Mesenchymal stem cell (in vitro differentiated cells and primary cell): Measurements from ENCODE around the gene KCTD2. TPM values are rescaled to one million over a fixed set of nuclear protein-coding genes. Genes with fewer than 3 reads are reported as not detected.

Experiments used
- DNase-seq: peaks from one replicate; pipeline ENCODE4 v3.0.0-alpha.2; 2013
- H2AFZ ChIP-seq: one replicate; pipeline ENCODE4 v1.6.1; 2013; ENCODE audit warnings: low read depth, mild to moderate bottlenecking, control low read depth, inconsistent platforms, low read length, moderate library complexity
- H2AK5ac ChIP-seq: 2 replicates; pipeline ENCODE4 v1.6.1; 2013; ENCODE audit warnings: low read length, moderate library complexity, mild to moderate bottlenecking, inconsistent platforms; ENCODE audit not compliant: severe bottlenecking
- H2BK120ac ChIP-seq: one replicate; pipeline ENCODE4 v1.6.1; 2013; ENCODE audit warnings: low read depth, mild to moderate bottlenecking, inconsistent platforms, low read length, moderate library complexity
- H2BK12ac ChIP-seq, 2 experiments: one replicate each; pipeline ENCODE4 v1.6.1; 2013; ENCODE audit warnings: inconsistent platforms in 2 of 2, low read length in 2 of 2, mild to moderate bottlenecking in 2 of 2, moderate library complexity in 2 of 2, control low read depth in 1 of 2
- H2BK15ac ChIP-seq: one replicate; pipeline ENCODE4 v1.6.1; 2013; ENCODE audit warnings: mild to moderate bottlenecking, low read depth, inconsistent platforms; ENCODE audit not compliant: poor library complexity, severe bottlenecking
- H2BK5ac ChIP-seq: 2 replicates; pipeline ENCODE4 v1.6.1; 2013; ENCODE audit warnings: low read depth, mild to moderate bottlenecking, low read length, control low read depth, inconsistent platforms; ENCODE audit not compliant: poor library complexity, severe bottlenecking
- H3K14ac ChIP-seq, 2 experiments: one replicate each; pipeline ENCODE4 v1.6.1; 2013; ENCODE audit warnings: inconsistent platforms in 2 of 2, low read length in 2 of 2, control low read depth in 1 of 2, mild to moderate bottlenecking in 1 of 2, moderate library complexity in 1 of 2
- H3K18ac ChIP-seq, 2 experiments: one replicate each; pipeline ENCODE4 v1.6.1; 2013; ENCODE audit warnings: inconsistent platforms in 2 of 2, low read length in 2 of 2, control low read depth in 1 of 2, low read depth in 1 of 2, mild to moderate bottlenecking in 1 of 2
- H3K23ac ChIP-seq, 2 experiments: one replicate each; pipeline ENCODE4 v1.6.1; 2013; ENCODE audit warnings: inconsistent platforms in 2 of 2, low read length in 2 of 2, mild to moderate bottlenecking in 2 of 2, moderate library complexity in 2 of 2, control low read depth in 1 of 2
- H3K27ac ChIP-seq: 2 replicates; pipeline ENCODE4 v1.5.1; 2013; ENCODE audit warnings: mild to moderate bottlenecking, moderate library complexity, low read length, control low read depth, inconsistent platforms; ENCODE audit not compliant: poor library complexity, severe bottlenecking
- H3K27me3 ChIP-seq, 2 experiments: 2 replicates each; pipeline versions ENCODE4 v1.6.1 to v1.7.0; 2013; ENCODE audit warnings: low read length in 2 of 2, mild to moderate bottlenecking in 2 of 2, moderate library complexity in 2 of 2, control low read depth in 1 of 2, inconsistent platforms in 1 of 2; ENCODE audit not compliant: control insufficient read depth in 1 of 2, insufficient read depth in 1 of 2
- H3K36me3 ChIP-seq, 2 experiments: 2 replicates each; pipeline versions ENCODE4 v1.6.1 to v1.7.0; 2013; ENCODE audit warnings: low read length in 2 of 2, control low read depth in 1 of 2, inconsistent platforms in 1 of 2, low read depth in 1 of 2, mild to moderate bottlenecking in 1 of 2; ENCODE audit not compliant: insufficient read depth in 2 of 2, control insufficient read depth in 1 of 2
- H3K4ac ChIP-seq, 2 experiments: one replicate each; pipeline ENCODE4 v1.6.1; 2013; ENCODE audit warnings: inconsistent platforms in 2 of 2, low read length in 2 of 2, mild to moderate bottlenecking in 2 of 2, moderate library complexity in 2 of 2, control low read depth in 1 of 2, low read depth in 1 of 2
- H3K4me1 ChIP-seq: 2 replicates; pipeline ENCODE4 v1.6.1; 2013; ENCODE audit warnings: low read depth, low read length, control low read depth; ENCODE audit not compliant: control insufficient read depth, insufficient read depth
- H3K4me2 ChIP-seq: 2 replicates; pipeline ENCODE4 v1.6.1; 2013; ENCODE audit warnings: low read length, mild to moderate bottlenecking, inconsistent platforms; ENCODE audit not compliant: poor library complexity, severe bottlenecking
- H3K4me3 ChIP-seq, 2 experiments: 2 replicates each; pipeline versions ENCODE4 v1.5.1 to v1.7.0; 2013; ENCODE audit warnings: low read length in 2 of 2, mild to moderate bottlenecking in 2 of 2, control low read depth in 1 of 2, low read depth in 1 of 2; ENCODE audit not compliant: insufficient read depth in 1 of 2
- H3K79me1 ChIP-seq: replicated peaks from 2 replicates; pipeline ENCODE4 v1.6.1; 2013; ENCODE audit warnings: mild to moderate bottlenecking, control low read depth, low read length, inconsistent platforms; ENCODE audit not compliant: poor library complexity, severe bottlenecking
- H3K9ac ChIP-seq: 2 replicates; pipeline ENCODE4 v1.7.0; 2013; ENCODE audit warnings: mild to moderate bottlenecking, low read length, moderate library complexity
- H3K9me3 ChIP-seq: 2 replicates; pipeline ENCODE4 v1.7.0; 2013; ENCODE audit warnings: mild to moderate bottlenecking, low read length; ENCODE audit not compliant: control insufficient read depth
- H4K8ac ChIP-seq: one replicate; pipeline ENCODE4 v1.6.1; 2013; ENCODE audit warnings: inconsistent platforms, mild to moderate bottlenecking, low read length, moderate library complexity
- H4K91ac ChIP-seq: one replicate; pipeline ENCODE4 v1.6.1; 2013; ENCODE audit warnings: mild to moderate bottlenecking, low read length, inconsistent platforms
- WGBS: methylation state at CpG from one replicate; pipeline ENCODE4 v1.1.7; 2013; ENCODE audit warnings: mixed read lengths; 5-methylcytosine and 5-hydroxymethylcytosine counted together
- polyA plus RNA-seq, 2 experiments: library from polyadenylated mRNA; stranded (reverse); fragments of 200-250 nt; gene quantifications; one replicate each; pipeline ENCODE4 v1.2.3, GENCODE V29; 2013

KCTD2 gene
- 11.7 TPM for polyA plus RNA-seq (2013, experiment 1 of 2)
- polyA plus RNA-seq (2013, experiment 2 of 2): 11.8 TPM

DNA sequence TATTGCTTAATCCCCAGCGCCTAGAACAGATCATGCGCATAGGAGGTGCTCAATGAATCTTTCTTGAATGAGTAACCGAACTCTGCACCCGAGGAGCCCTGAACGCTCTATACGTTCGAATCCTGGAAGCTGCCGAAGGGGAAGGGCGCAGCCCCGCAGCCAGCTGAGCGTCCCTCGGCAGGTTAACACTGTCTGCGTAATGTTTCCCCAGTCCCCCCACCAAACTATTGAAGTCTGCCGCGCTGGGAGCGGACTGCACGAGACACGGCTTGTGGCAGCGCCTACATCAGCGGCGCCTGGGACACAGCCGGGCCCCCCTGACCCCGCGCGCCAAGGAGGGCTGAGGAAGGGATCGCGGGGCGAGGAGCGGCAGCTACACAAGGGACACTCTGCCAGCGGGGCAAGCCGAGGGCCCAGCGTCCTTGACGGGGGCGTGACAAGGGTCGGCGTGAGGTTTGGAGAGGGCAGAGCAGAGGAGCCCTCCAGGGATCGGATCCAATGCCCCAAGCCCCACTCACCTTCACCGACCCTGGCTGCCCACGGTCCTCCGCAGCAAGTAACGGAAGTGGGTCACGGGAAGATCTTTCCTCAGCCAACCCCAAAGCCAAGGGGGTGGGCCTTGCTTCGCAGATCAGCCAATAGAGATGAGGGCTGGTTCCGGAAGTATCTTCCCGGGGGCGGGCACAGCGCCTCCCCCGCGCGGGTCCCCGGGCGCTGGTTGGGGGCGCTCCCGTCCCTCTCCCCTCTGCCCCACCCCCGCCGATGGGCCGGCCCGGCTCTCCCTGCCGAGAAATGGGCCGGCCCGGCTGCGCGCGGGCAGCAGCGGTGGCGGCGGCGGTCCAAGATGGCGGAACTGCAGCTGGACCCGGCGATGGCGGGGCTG lies at the start of gene KCTD2, which contains the start of gene ATP5PD:
KCTD2 (plus strand) TSS at position 819 of the 883 bp plus-strand sequence; CDS start at position 845, 26 bp downstream.
ATP5PD (minus strand) TSS at position 563 of the 883 bp plus-strand sequence. CDS start 4,319 bp downstream, outside the sequence.
- peaks cover 4% of the 10 kb centered on the region for H3K4me1 ChIP-seq
- WGBS: under 1% methylated on average over 51 of the region's 72 CpGs
- H3K4me3 ChIP-seq: peak within 1 kb of the TSS; percentile 96 to 100
- H3K27ac ChIP-seq: peak within 1 kb of the TSS; percentile 93
- H3K36me3 ChIP-seq: peaks cover 7 to 29% of the 10 kb centered on the region in 2 experiments
- peak within 1 kb of the TSS; percentile 98 for H2AFZ ChIP-seq
- no peak within 1 kb of the TSS for H2AK5ac ChIP-seq
- peak within 1 kb of the TSS; percentile 94 for H4K91ac ChIP-seq
- H3K23ac ChIP-seq: peak within 1 kb of the TSS in 1 of 2 experiments; percentile 91
- H3K9ac ChIP-seq: peak within 1 kb of the TSS; percentile 100
- H2BK5ac ChIP-seq: peak within 1 kb of the TSS; percentile 68
- H4K8ac ChIP-seq: peak within 1 kb of the TSS; percentile 99
- H3K18ac ChIP-seq: peak within 1 kb of the TSS; percentile 92 to 97
- DNase-seq: peak; percentile 98
- H3K4me2 ChIP-seq: peak within 1 kb of the TSS; percentile 94
- peak within 1 kb of the TSS in 1 of 2 experiments; percentile 99 for H3K14ac ChIP-seq
- H2BK15ac ChIP-seq: peak within 1 kb of the TSS; percentile 96
- no peaks in the 10 kb centered on the region for H3K27me3 ChIP-seq
- peak within 1 kb of the TSS; percentile 78 for H2BK120ac ChIP-seq
- H3K4ac ChIP-seq: peak within 1 kb of the TSS; percentile 88 to 95
- H3K79me1 ChIP-seq: peaks cover 16% of the 10 kb centered on the region
- H2BK12ac ChIP-seq: peak within 1 kb of the TSS; percentile 28 to 72
- no peaks in the 10 kb centered on the region for H3K9me3 ChIP-seq

GRCh38 chr17:74998783-74999182 lies 48.2 kb upstream of the KCTD2 start:
- H2BK120ac ChIP-seq: no peak overlapping the region
- peaks cover 16% of the 10 kb centered on the region for H3K79me1 ChIP-seq

GRCh38 chr17:74999523-74999922 lies 47.5 kb upstream of the KCTD2 start:
- H3K23ac ChIP-seq: peak overlapping the region in 1 of 2 experiments; percentile 9
- WGBS: 96% methylated on average over 4 of the region's 4 CpGs
- no peak overlapping the region for H4K91ac ChIP-seq

More at GRCh38 chr17:74998783-74999182, 48.2 kb upstream of the KCTD2 start:
- no peak for DNase-seq
- Histone ChIP-seq H4K8ac (no peak overlapping the region), H4K91ac (no peak overlapping the region), H3K4ac (no peak overlapping the region), H3K27me3 (no peaks in the 10 kb centered on the region), H3K9me3 (no peaks in the 10 kb centered on the region), H3K4me2 (no peak overlapping the region), H2AK5ac (no peak overlapping the region), H3K9ac (no peak overlapping the region), H2BK12ac (no peak overlapping the region), H3K27ac (no peak overlapping the region), H3K4me3 (no peak overlapping the region), H2AFZ (no peak overlapping the region), H3K23ac (no peak overlapping the region), H2BK15ac (no peak overlapping the region), H2BK5ac (no peak overlapping the region), H3K14ac (no peak overlapping the region), H3K36me3 (peaks cover 34 to 48% of the 10 kb centered on the region in 2 experiments), H3K18ac (no peak overlapping the region), H3K4me1 (peaks cover under 1% of the 10 kb centered on the region)
- 91% methylated on average over 6 of the region's 6 CpGs for WGBS

More at GRCh38 chr17:74999523-74999922, 47.5 kb upstream of the KCTD2 start:
- Histone ChIP-seq H2AK5ac (no peak overlapping the region), H3K9me3 (no peaks in the 10 kb centered on the region), H3K27me3 (no peaks in the 10 kb centered on the region), H2BK5ac (no peak overlapping the region), H3K36me3 (peaks cover 41 to 53% of the 10 kb centered on the region in 2 experiments), H3K4me2 (no peak overlapping the region), H4K8ac (no peak overlapping the region), H3K9ac (no peak overlapping the region), H2BK12ac (no peak overlapping the region), H3K27ac (no peak overlapping the region), H3K4me1 (no peaks in the 10 kb centered on the region), H3K79me1 (peaks cover 15% of the 10 kb centered on the region), H3K14ac (no peak overlapping the region), H3K18ac (no peak overlapping the region), H2AFZ (no peak overlapping the region), H2BK120ac (no peak overlapping the region), H3K4ac (no peak overlapping the region), H3K4me3 (no peak overlapping the region), H2BK15ac (no peak overlapping the region)
- DNase-seq: no peak
